Stimulated activated CD4-positive, alpha-beta T cell treated with anti-CD3 and anti-CD28 coated beads, TNF-alpha, amount 100 ng/mL, for 24 hours (primary cell): ENCODE data around the gene SNX20.

Experiments used
- DNase-seq, 3 experiments: peaks; one replicate each; pipeline ENCODE4 v3.0.0-alpha.2; 2020; ENCODE audit warnings: low read depth in 3 of 3

Gene SNX20

GRCh38 chr16:50679676-50680555, 1.2 kb downstream of the SNX20 start:
- DNase-seq = no peak

- no peak for DNase-seq
Measured at GRCh38 chr16:50679266-50679665, 1.8 kb downstream of the SNX20 start.

GRCh38 chr16:50678531-50678930, 2.6 kb downstream of the SNX20 start:
- DNase-seq = no peak

- no peak for DNase-seq
Measured at GRCh38 chr16:50677351-50677750, 3.8 kb downstream of the SNX20 start.

- DNase-seq = no peak
Measured at GRCh38 chr16:50676684-50677225, 4.4 kb downstream of the SNX20 start.

- no peak for DNase-seq
Measured at GRCh38 chr16:50675686-50676610, 5.2 kb downstream of the SNX20 start.

- DNase-seq = no peak
Measured at GRCh38 chr16:50674831-50675230, 6.3 kb downstream of the SNX20 start.

GRCh38 chr16:50673496-50674275, 7.4 kb downstream of the SNX20 start:
- no peak for DNase-seq

- DNase-seq = peak in 2 of 3 experiments; percentile 53 to 56
Measured at GRCh38 chr16:50671644-50672260, 9.4 kb downstream of the SNX20 start.

- DNase-seq = no peak
Measured at GRCh38 chr16:50670476-50670875, 10.6 kb downstream of the SNX20 start.

GRCh38 chr16:50669741-50670140, 11.4 kb downstream of the SNX20 start:
- no peak for DNase-seq

GRCh38 chr16:50668368-50669008, 12.6 kb downstream of the SNX20 start:
- DNase-seq = no peak

- no peak for DNase-seq
Measured at GRCh38 chr16:50667497-50668367, 13.4 kb downstream of the SNX20 start.

- DNase-seq = peak in 1 of 3 experiments; percentile 54
Measured at GRCh38 chr16:50666658-50667496, 14.2 kb downstream of the SNX20 start.

- peak; percentile 73 to 77 (median 74) for DNase-seq
Measured at GRCh38 chr16:50665128-50665878, 15.8 kb downstream of the SNX20 start.

GRCh38 chr16:50664270-50664669, 16.8 kb downstream of the SNX20 start:
- DNase-seq = no peak

GRCh38 chr16:50662306-50662940, 18.7 kb downstream of the SNX20 start:
- no peak for DNase-seq
